DND-41 (cell line): ENCODE measurements around the gene GRIA4.

ENCODE experiments used
- ATAC-seq: fragments of 200-7000 bp; cut with Tn5 transposase; 3 replicates; pipeline ENCODE4 v1.9.1; 2021; ENCODE audit warnings: low read depth; ENCODE audit not compliant: insufficient read depth
- DNase-seq: peaks from one replicate; pipeline ENCODE4 v3.0.0-alpha.2; 2020
- H2AFZ ChIP-seq: 2 replicates; pipeline ENCODE4 v1.6.0; 2012; ENCODE audit warnings: low read depth, low read length
- H3K27ac ChIP-seq: 2 replicates; pipeline ENCODE4 v1.5.1; 2012; ENCODE audit warnings: low read length, inconsistent platforms
- H3K27me3 ChIP-seq: fragments of 200-600 bp; sonication (generic); 2 replicates; pipeline ENCODE4 v1.6.0; 2012; ENCODE audit warnings: low read length, mild to moderate bottlenecking, inconsistent platforms; ENCODE audit not compliant: insufficient read depth, poor library complexity
- H3K36me3 ChIP-seq: 2 replicates; pipeline ENCODE4 v1.5.1; 2012; ENCODE audit warnings: low read length, inconsistent platforms; ENCODE audit not compliant: insufficient read depth
- H3K4me1 ChIP-seq: 2 replicates; pipeline ENCODE4 v1.5.1; 2012; ENCODE audit warnings: mild to moderate bottlenecking, low read length; ENCODE audit not compliant: insufficient read depth
- H3K4me2 ChIP-seq: 2 replicates; pipeline ENCODE4 v1.6.0; 2012; ENCODE audit warnings: mild to moderate bottlenecking, moderate library complexity, low read length, inconsistent platforms; ENCODE audit not compliant: insufficient read depth
- H3K4me3 ChIP-seq, 2 experiments: fragments of 200-600 bp in 1 of 2; shearing (Covaris generic) in 1 of 2; 2 replicates each; pipeline ENCODE4 v1.5.1; 2012 to 2016; ENCODE audit warnings: inconsistent platforms in 2 of 2, low read length in 2 of 2, mild to moderate bottlenecking in 2 of 2, low read depth in 1 of 2, moderate library complexity in 1 of 2
- H3K79me2 ChIP-seq: 2 replicates; pipeline ENCODE4 v1.6.0; 2012; ENCODE audit warnings: low read length, inconsistent platforms; ENCODE audit not compliant: insufficient read depth
- H3K9ac ChIP-seq: 2 replicates; pipeline ENCODE4 v1.6.0; 2012; ENCODE audit warnings: low read depth, mild to moderate bottlenecking, inconsistent platforms, low read length, moderate library complexity
- H3K9me3 ChIP-seq: 2 replicates; pipeline ENCODE4 v1.5.1; 2012; ENCODE audit warnings: low read length, moderate library complexity, mild to moderate bottlenecking, inconsistent platforms; ENCODE audit not compliant: insufficient read depth, severe bottlenecking
- H4K20me1 ChIP-seq: 2 replicates; pipeline ENCODE4 v1.6.0; 2012; ENCODE audit warnings: low read length; ENCODE audit not compliant: insufficient read depth
- EZH2 ChIP-seq: IDR thresholded peaks from 3 replicates; pipeline ENCODE4 v1.6.1; 2012; ENCODE audit warnings: borderline replicate concordance, low read depth, mild to moderate bottlenecking, moderate library complexity, low read length, inconsistent platforms; ENCODE audit not compliant: severe bottlenecking
- TF ChIP-seq, protein P1 (sequence below): IDR thresholded peaks from 2 replicates; pipeline ENCODE4 v1.5.1; 2012; ENCODE audit warnings: borderline replicate concordance, low read length, moderate library complexity, mild to moderate bottlenecking; ENCODE audit not compliant: poor library complexity, severe bottlenecking; ENCODE audit errors: extremely low read depth

Gene GRIA4

DNA sequence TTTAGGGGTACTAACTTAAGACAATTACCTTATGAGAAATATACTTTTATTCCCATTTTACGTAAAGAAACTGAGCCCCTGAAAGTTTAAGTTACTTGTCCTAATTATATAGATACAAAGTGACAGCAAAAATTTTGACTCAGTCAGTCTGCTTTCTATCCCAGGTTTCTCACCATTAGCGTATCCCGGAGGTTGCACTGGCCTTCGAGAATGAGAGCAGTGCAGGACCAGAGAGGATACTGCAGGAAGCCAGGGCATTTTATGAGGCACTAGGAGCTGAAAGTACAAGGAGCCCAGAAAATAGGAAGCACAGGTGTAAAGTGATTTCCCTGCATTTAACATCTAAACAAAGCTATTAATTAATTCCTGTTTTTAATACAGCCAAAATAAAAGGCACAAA is 55.4 kb downstream of the GRIA4 start:
- DNase-seq (no peak), ATAC-seq (no peak)
- Histone ChIP-seq H3K79me2 (no peaks in the 10 kb centered on the region), H3K4me1 (no peaks in the 10 kb centered on the region), H3K9me3 (no peaks in the 10 kb centered on the region), H2AFZ (no peak overlapping the region), H3K36me3 (no peaks in the 10 kb centered on the region), H3K27me3 (no peaks in the 10 kb centered on the region), H3K4me2 (no peak overlapping the region), H3K4me3 (no peak overlapping the region), H3K27ac (no peak overlapping the region), H3K9ac (no peak overlapping the region), H4K20me1 (no peaks in the 10 kb centered on the region)
- TF ChIP-seq EZH2, result no peak
- TF ChIP-seq, protein P1, sequence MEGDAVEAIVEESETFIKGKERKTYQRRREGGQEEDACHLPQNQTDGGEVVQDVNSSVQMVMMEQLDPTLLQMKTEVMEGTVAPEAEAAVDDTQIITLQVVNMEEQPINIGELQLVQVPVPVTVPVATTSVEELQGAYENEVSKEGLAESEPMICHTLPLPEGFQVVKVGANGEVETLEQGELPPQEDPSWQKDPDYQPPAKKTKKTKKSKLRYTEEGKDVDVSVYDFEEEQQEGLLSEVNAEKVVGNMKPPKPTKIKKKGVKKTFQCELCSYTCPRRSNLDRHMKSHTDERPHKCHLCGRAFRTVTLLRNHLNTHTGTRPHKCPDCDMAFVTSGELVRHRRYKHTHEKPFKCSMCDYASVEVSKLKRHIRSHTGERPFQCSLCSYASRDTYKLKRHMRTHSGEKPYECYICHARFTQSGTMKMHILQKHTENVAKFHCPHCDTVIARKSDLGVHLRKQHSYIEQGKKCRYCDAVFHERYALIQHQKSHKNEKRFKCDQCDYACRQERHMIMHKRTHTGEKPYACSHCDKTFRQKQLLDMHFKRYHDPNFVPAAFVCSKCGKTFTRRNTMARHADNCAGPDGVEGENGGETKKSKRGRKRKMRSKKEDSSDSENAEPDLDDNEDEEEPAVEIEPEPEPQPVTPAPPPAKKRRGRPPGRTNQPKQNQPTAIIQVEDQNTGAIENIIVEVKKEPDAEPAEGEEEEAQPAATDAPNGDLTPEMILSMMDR, result no peak

- DNase-seq (no peak), ATAC-seq (no peak)
- Histone ChIP-seq H3K36me3 (no peaks in the 10 kb centered on the region), H3K9ac (no peak overlapping the region), H2AFZ (no peak overlapping the region), H3K9me3 (no peaks in the 10 kb centered on the region), H3K79me2 (no peaks in the 10 kb centered on the region), H3K4me1 (no peaks in the 10 kb centered on the region), H3K27ac (no peak overlapping the region), H3K4me3 (no peak overlapping the region), H3K27me3 (no peaks in the 10 kb centered on the region), H3K4me2 (no peak overlapping the region), H4K20me1 (no peaks in the 10 kb centered on the region)
- TF ChIP-seq, protein P1, result no peak
- TF ChIP-seq EZH2, result no peak
Observed at GRCh38 chr11:105667441-105667840, 57.6 kb downstream of the GRIA4 start.

- no peaks in the 10 kb centered on the region for H3K36me3 ChIP-seq
- H4K20me1 ChIP-seq, result no peaks in the 10 kb centered on the region
- TF ChIP-seq, protein P1, result no peak
- no peak for TF ChIP-seq EZH2
- H3K4me3 ChIP-seq, result no peak overlapping the region
- no peak overlapping the region for H2AFZ ChIP-seq
- no peak overlapping the region for H3K4me2 ChIP-seq
- no peaks in the 10 kb centered on the region for H3K27me3 ChIP-seq
- ATAC-seq (no peak), DNase-seq (no peak)
- H3K4me1 ChIP-seq, result no peaks in the 10 kb centered on the region
- H3K9me3 ChIP-seq, result no peaks in the 10 kb centered on the region
- H3K79me2 ChIP-seq, result no peaks in the 10 kb centered on the region
- no peak overlapping the region for H3K27ac ChIP-seq
- no peak overlapping the region for H3K9ac ChIP-seq
Observed at GRCh38 chr11:105670811-105671210, 60.9 kb downstream of the GRIA4 start.

DNA sequence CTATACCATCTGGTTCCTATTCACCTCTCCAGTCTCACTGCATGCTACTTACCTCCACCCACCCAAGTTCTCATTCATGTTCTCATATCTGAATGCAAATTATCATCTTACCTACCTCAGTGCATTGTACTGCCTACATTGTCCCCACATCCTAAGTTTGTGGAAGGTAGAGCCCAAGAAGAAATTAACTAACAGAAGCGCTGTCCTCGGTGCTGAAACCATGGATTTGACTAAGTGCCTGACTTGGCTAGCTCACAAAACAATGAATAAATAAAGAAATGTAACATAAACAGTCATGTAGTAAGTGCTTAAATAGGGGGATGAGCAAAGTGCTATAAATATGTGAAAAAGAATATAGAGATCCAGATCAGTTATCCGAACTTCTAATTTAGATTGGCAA is 63.2 kb downstream of the GRIA4 start:
- Histone ChIP-seq H2AFZ (no peak overlapping the region), H3K27me3 (no peaks in the 10 kb centered on the region), H3K79me2 (no peaks in the 10 kb centered on the region), H4K20me1 (no peaks in the 10 kb centered on the region), H3K27ac (no peak overlapping the region), H3K36me3 (no peaks in the 10 kb centered on the region), H3K9ac (no peak overlapping the region), H3K9me3 (no peaks in the 10 kb centered on the region), H3K4me1 (no peaks in the 10 kb centered on the region), H3K4me3 (no peak overlapping the region), H3K4me2 (no peak overlapping the region)
- ATAC-seq, result peak; percentile 84
- DNase-seq, result peak; percentile 67
- TF ChIP-seq, protein P1, result no peak
- TF ChIP-seq EZH2, result no peak
